Limb (tissue), 2 donors: Measurements from ENCODE around the gene RHOBTB1.

Source experiments
- DNase-seq, 2 donors: peaks; one replicate each; pipeline ENCODE4 v3.0.0-alpha.2; 2016; ENCODE audit errors: extremely low spot score in 2 of 2

The RHOBTB1 gene

GRCh38 chr10:60822809-60823208 lies 121.2 kb downstream of the RHOBTB1 start:
- DNase-seq = no peak

DNA sequence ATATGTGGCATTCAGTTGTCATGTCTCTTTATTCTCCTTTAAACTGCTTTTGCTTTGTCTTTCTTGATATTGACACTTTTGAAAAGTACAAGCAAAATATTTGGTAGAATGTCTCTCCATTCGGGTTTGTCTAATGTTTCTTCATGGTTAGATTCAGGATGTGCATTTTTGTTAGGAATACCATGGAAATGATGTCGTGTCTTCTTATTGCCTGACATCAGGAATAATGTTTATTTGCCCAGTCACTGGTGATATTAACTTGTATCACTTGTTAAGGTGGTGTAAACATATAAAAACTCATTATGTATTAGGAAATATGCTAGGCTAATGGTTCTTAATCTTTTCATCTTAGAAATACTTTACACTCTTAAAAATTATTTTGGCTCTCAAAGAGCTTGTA lies 122.3 kb downstream of the RHOBTB1 start:
- DNase-seq = no peak

GRCh38 chr10:60820093-60820754 lies 123.8 kb downstream of the RHOBTB1 start:
- no peak for DNase-seq
